ENCODE results near the gene ABCC3. TPM values are rescaled to one million over a fixed set of nuclear protein-coding genes. Genes with fewer than 3 reads are reported as not detected.

Gene ABCC3
- total and polyA plus RNA-seq, 2 of the 8 experiments (the other 6 are each of a cell fraction or from before 2014, with no cell fraction given) = 0.35 to 0.37 TPM

- TF ChIP-seq SRF (IDR thresholded peaks at IDR 0.05; ENCODE audit: low read depth, low read length) (no peak), RAD21 (IDR thresholded peaks at IDR 0.05 in 1 of 2, conservative IDR thresholded peaks at IDR 0.05 in 1 of 2; ENCODE audit: low read depth in 2 of 2, low read length in 2 of 2) (no peak)
Measured at GRCh38 chr17:50686494-50687199, 52.0 kb downstream of the ABCC3 start (continued).

All from H1 (cell line).